Mononuclear cell (primary cell): ENCODE results near the gene PLEKHB1. TPM values are rescaled to one million over a fixed set of nuclear protein-coding genes. Genes with fewer than 3 reads are reported as not detected.

ENCODE experiments used
- H3K27me3 ChIP-seq: 2 replicates; pipeline ENCODE4 v1.6.0; 2011; ENCODE audit warnings: low read length, control low read depth; ENCODE audit not compliant: insufficient read depth
- H3K4me1 ChIP-seq: 2 replicates; pipeline ENCODE4 v1.5.1; 2011; ENCODE audit warnings: mild to moderate bottlenecking, low read length, control low read depth; ENCODE audit not compliant: insufficient read depth
- H3K4me3 ChIP-seq: 2 replicates; pipeline ENCODE4 v1.5.1; 2011; ENCODE audit warnings: mild to moderate bottlenecking, low read length, moderate library complexity
- H3K9me3 ChIP-seq: 2 replicates; pipeline ENCODE4 v1.5.1; 2011; ENCODE audit warnings: low read depth, mild to moderate bottlenecking, control low read depth, low read length
- total RNA-seq: library from RNA; depleted of rRNA; stranded (reverse); fragments of >200 nt; gene quantifications from one replicate; pipeline ENCODE4 v1.2.3, GENCODE V29; 2012

The PLEKHB1 gene
- total RNA-seq, 1 donor: 15.3 TPM

DNA sequence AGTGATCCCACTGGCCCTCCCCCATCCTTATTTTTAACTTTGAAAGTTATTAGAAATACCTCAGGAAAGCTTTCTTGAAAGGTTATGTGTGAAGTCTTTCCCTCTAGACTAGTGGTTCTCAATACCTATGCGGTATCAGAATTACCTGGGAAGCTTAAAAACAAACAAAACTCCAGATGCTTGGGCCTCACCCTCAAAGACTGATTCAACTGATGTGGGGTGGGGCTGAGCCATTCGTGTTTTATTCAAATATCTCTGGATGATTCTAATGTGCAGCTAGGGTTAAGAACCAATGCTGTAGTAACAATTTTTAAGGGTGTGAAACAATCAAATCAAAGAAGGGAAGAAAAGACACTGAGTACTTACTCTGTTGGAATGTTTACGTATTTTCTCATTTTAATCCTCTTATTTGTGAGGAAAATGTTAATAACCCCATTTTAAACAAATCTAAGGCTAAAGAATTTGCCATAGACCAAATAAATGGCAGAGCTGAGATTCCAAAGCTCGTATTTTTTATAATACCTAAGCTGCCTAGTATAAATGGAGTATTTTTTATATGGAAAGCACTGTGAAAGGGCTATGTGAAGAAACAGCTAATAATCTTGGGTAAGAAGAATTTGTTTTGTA lies 47.6 kb downstream of the PLEKHB1 start:
- H3K4me3 ChIP-seq: no peak overlapping the region
- H3K4me1 ChIP-seq: no peaks in the 10 kb centered on the region
- no peaks in the 10 kb centered on the region for H3K27me3 ChIP-seq
- H3K9me3 ChIP-seq: no peaks in the 10 kb centered on the region

DNA sequence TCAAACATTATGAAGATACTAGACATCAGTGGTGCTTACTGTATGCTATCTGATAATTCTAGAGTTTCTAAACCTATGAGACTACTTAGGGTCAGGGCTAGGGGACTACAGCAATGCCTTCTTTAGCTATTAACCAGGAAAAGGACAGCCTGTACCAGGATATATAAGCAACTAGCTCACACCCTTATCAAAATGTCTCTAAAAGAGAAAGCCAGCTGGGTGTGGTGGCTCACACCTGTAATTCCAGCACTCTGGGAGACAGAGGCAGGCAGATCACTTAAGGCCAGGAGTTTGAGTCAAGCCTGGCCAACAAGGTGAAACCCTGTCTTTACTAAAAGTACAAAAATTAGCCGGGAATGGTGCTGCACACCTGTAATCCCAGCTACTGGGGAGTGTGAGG lies 58.7 kb downstream of the PLEKHB1 start:
- H3K9me3 ChIP-seq: no peaks in the 10 kb centered on the region
- no peaks in the 10 kb centered on the region for H3K27me3 ChIP-seq
- no peak overlapping the region for H3K4me3 ChIP-seq
- no peaks in the 10 kb centered on the region for H3K4me1 ChIP-seq

DNA sequence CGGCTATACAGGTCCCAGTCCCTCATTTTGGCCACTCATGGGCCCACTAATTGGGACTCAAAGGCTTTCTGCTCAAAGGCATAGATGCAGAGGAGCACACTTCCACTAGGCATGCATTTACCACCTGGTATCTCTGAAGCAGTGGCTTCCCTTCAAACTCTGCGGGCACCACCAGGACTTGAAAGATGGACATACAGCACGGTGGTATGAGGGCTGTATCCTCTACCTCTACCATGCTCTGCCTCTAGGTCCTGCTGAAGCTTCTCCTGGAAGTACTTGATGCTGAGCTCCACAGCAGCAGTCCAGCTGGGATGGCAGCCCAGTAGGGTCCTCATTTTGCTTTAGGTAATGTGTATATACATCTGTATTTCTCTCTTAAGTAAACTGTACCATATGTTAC lies 64.6 kb downstream of the PLEKHB1 start:
- Histone ChIP-seq H3K4me3 (no peak overlapping the region), H3K27me3 (no peaks in the 10 kb centered on the region), H3K9me3 (no peaks in the 10 kb centered on the region), H3K4me1 (no peaks in the 10 kb centered on the region)

Other genes starting within 250 kb of the PLEKHB1 start
- gene FAM168A, start 48.5 kb upstream of the PLEKHB1 start, total RNA-seq: 13.2 TPM
- 85.2 TPM for gene RAB6A, start 114.5 kb downstream of the PLEKHB1 start, total RNA-seq
- gene MRPL48, start 141.3 kb downstream of the PLEKHB1 start, total RNA-seq: 8.9 TPM
- 15.6 TPM for gene COA4, start 230.3 kb downstream of the PLEKHB1 start, total RNA-seq
- gene PAAF1, start 230.4 kb downstream of the PLEKHB1 start, total RNA-seq: 4.0 TPM